GM21529 (cell line): ENCODE measurements around the gene HCN2.
A peak's percentile ranks its signal among the peaks of the same experiment; 100 is the strongest.

Experiments used
- ATAC-seq: cut with Tn5 transposase; IDR thresholded peaks from one replicate; pipeline ENCODE4 v1.9.1; 2021; ENCODE audit not compliant: unreplicated experiment

The HCN2 gene

DNA sequence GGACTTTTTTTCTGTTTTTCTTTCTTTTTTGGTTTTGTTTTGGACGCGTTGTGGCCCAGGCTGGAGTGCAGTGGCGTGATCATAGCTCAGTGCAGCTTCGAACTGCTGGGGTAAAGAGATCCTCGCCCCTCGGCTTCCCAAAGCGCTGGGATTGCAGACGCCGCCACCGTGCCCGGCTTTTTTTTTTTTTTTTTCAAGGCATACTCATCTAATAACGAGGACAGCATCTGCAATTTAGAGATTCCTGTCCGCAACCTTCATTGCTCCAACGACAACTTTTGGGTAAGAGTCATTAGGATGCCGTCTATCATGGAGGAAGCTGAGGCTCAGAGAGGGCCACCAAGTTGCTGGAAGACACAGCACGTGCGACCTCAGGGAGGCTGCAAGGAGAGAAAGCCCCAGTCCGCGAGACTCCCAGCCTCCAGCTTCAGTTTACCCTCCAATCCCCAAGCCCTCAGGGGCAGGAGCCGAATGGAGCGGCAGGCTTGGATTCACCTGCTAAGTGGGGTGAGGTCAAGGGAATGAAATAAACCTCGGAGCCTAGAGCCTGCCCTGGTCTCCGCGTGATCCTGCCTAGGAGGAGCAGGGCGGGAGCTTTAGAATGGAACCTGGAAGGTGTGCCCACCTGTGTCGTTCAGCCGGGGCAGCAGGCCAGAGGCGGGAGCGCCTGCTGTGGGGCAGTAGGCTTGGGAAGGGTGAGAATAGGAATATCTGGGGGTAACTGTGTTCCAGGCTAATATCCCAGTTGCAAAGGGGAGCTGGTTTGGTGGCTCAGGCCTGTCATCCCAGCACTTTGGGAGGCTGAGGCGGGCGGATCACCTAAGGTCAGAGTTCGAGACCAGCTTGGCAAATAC is 44.3 kb downstream of the HCN2 start:
- ATAC-seq = no peak

DNA sequence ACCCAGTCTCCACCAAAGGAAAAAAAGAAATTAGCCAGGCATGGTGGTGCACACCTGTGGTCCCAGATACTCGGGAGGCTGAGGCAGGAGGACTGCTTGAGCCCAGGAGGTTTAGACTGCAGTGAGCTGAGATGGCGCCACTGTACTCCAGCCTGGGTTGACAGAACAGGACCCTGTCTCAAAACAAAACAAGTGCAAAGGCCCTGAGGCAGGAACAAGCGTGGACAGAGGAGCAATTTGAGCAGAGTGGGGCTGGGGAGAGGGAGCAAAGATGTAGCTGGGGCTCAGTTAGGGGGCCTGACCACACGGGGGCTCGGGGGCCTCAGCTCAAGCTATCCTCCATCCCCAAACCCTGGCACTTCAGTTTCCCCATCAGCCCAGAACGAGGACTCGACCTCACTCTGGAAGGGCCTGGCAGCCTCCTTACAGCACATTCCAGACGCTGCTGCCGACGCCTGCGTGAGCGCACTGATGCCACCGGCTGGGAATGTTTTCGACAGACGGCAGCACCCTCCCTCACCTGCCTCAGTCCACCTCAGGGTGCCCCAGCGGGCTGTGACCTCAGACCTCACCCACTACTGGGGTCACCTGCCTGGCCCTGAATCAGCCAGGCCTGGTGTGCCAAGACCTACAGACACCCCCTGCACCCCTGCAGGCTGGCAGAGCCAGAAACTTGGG is 45.4 kb downstream of the HCN2 start:
- ATAC-seq = no peak

DNA sequence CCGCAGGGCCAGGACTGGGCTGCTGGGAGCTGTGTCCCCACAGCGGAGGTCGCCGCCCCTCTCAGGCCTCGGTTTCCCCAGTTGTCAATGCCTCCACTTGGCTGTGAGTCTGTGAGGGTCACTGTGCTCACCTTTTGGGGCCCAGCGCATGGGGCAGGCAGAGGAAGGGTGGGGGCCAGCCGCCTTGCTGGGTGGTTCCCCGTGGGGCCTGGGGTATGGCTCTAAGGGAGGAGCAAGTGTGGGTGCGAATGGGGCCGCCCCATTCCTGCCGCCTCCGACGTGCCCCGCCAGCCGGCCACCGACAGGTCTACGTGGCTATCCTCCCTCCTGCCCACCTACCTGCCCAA is 49.2 kb downstream of the HCN2 start:
- no peak for ATAC-seq

DNA sequence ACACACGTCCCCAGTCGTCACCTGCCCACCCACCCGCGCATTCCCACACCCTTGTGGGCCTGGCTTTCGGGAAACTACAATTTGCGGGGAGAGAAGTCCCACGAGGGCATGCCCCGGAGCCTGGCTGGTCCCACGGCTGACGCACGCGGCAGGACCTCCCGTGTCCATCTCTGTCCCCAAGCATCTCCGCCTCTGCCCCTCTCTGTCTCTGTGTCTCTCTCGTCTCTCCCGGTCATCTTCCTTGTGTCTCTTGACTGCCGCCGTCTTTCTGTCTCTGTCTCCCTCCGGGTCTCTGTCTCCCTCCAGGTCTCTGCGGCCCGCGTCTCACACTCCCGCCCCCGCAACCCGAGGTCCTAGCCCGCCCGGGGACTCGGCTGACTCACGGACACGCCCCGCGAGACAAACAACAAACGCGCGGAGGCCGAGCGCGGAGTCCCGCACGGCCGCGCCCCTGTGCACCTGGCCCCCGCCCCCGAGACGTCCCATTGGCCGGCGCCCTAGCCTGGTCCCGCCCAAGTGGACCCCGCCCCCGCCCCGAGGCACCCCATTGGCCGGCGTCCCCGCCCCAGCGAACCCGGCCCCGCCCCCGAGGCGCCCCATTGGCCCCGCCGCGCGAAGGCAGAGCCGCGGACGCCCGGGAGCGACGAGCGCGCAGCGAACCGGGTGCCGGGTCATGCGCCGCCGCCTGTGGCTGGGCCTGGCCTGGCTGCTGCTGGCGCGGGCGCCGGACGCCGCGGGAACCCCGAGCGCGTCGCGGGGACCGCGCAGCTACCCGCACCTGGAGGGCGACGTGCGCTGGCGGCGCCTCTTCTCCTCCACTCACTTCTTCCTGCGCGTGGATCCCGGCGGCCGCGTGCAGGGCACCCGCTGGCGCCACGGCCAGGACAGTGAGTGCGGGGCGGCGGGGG is 49.8 kb downstream of the HCN2 start, which contains the start of gene FGF22:
Gene FGF22, plus strand, starts transcription at position 627 of the 908 bp plus-strand sequence. Its CDS starts 47 bp downstream, at position 674.
- ATAC-seq = peak; percentile 48

DNA sequence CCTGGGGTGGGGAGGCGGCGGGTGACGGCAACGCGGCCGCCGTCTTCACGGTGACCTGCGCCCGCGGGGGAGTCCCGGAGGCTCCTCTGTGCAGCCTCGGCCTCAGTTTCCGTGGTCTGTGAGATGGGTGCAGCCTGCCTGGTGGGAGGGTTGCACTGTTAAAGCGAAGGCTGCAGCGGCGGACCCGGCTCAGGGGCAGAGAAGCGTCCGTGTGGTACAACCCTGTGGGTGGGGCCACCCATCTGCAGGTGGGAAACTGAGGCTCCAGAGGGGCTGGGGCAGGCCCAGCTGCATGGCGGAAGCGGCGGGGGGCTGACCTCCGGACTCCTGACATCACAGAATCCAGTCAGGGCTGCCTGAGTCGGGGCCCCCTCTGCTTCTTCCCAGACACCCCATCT is 50.5 kb downstream of the HCN2 start:
- no peak for ATAC-seq

DNA sequence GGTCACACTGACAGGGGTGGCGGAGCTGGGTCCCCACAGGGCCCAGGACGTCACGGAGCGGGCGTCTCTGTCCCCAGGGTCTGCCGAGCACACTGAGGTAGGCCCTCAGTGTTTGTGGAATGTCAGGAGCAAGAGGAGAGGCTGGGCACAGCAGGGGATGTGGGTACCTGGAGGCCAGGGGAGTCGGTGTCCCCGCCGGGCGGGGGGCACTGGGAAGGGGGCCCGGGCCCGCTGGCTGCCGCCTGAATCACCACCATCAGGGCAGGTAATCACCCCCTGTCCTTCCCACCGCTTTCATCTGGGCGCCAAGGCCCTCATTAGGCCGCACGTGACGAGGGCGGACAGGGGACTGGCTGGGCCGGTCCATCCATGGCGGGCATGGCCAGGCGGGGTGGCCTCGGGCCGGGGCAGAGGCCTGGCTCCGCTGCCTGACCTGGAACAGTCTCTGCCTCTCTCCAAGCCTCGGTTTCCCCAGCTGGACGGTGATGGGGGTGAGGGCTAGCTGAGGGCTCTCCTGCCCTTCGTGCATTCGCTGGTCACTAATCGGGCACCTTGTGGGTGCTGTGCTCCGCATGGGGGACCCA is 51.0 kb downstream of the HCN2 start:
- no peak for ATAC-seq

DNA sequence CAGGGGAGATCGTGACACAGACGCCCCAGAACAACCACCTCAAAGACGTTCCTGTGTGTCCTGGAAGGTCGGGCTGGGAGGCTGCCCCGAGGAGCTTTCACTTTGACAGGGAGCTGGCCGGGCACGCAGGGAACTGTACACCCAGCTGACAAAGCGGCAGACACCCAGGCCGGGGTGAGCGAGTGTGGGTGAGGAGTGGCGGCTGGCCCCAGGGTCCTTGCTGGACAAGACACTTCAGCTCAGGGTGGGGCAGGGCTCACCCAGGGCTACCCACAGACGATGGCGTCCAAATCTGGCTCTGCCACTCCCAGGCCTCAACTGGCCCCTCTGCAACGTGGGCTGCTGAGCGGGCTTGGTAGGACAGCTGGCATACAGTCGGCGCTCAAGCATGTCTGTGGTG is 52.0 kb downstream of the HCN2 start:
- no peak for ATAC-seq

DNA sequence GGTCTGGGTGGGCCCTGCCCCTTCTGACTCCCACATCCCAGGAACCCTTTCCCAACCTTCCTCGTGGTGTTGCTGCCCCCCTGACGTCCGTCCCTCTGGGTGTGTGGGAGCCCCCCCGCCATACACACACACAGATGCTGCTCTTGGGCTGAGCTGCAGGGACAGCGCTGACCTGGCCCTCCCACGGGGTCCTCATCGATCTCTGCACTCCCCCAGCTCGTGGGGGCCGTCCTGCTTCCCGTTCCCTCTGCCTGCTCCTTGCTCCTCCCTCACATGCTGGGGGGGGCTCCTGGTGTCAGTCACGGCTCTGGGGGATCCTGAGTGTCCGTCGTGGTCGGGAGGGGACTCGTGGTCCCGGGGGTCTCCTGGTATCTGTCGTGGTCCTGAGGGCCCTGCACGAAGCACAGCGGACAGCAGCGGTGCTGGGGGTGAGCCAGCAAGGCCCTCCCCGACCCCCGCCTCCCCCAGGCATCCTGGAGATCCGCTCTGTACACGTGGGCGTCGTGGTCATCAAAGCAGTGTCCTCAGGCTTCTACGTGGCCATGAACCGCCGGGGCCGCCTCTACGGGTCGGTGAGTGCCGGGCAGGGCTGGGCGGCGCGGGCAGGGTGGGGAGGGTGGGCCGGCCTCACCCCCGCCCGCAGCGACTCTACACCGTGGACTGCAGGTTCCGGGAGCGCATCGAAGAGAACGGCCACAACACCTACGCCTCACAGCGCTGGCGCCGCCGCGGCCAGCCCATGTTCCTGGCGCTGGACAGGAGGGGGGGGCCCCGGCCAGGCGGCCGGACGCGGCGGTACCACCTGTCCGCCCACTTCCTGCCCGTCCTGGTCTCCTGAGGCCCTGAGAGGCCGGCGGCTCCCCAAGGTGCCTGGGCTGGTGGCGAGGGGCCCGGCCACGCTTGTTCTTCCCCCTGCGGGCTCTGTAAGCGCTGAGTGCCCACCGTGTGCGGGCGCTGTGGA is 53.4 kb downstream of the HCN2 start:
- ATAC-seq = no peak

DNA sequence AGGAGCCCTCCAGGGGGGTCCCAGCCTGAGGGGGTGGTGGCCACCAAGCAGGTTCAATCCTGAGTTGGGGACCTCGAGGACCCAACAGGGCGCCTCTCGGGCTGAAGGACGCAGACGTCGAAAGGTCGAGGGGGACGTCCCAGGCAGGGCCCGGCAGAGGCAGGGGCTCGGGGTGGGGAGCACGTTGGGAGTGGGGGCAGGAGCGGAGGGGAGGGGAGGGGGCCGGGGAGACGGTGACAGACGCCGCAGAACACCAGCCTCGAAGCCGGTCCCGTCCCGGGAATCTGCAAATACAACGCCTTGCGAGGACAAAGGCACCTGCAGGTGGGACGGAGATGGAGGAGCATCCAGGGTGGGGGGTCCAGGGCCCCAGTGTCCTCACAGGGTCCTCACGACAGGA is 54.1 kb downstream of the HCN2 start:
- no peak for ATAC-seq

DNA sequence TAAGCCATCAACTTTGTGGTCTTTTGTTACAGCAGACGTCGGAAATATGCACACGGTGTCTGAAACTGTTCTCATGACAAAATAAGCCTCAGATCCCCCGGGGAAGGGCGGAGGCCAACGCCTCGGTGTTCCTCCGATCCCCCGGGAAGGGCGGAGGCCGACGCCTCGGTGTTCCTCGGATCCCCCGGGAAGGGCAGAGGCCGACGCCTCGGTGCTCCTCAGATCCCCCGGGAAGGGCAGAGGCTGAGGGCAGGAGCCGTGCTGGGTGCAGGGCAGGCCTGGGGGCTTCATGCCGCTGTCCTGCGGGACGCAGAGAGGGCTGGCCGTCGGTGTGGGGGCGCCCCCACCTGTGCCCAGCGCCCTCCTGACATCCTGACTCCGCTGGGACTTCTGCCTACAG is 54.7 kb downstream of the HCN2 start:
- no peak for ATAC-seq

DNA sequence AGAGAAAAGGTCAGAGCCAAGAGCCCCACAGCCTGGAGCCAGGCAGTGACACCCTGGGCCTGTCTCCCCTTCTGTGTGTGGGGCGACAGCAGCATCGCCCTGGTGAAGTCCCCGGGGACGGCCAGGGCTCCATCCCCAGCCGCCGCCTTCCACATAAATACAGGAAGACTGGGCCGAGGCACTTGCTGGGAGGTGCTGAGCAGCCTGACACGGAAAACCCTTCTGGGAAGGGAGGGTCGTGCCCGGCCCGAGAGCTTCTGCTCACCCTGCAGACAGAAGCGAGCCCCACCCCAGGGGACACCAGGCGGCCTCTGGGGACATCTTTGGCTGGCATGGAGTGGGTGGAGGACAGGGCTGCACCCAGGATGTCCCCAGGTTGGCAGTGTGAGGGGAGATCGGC is 55.1 kb downstream of the HCN2 start:
- ATAC-seq = no peak

DNA sequence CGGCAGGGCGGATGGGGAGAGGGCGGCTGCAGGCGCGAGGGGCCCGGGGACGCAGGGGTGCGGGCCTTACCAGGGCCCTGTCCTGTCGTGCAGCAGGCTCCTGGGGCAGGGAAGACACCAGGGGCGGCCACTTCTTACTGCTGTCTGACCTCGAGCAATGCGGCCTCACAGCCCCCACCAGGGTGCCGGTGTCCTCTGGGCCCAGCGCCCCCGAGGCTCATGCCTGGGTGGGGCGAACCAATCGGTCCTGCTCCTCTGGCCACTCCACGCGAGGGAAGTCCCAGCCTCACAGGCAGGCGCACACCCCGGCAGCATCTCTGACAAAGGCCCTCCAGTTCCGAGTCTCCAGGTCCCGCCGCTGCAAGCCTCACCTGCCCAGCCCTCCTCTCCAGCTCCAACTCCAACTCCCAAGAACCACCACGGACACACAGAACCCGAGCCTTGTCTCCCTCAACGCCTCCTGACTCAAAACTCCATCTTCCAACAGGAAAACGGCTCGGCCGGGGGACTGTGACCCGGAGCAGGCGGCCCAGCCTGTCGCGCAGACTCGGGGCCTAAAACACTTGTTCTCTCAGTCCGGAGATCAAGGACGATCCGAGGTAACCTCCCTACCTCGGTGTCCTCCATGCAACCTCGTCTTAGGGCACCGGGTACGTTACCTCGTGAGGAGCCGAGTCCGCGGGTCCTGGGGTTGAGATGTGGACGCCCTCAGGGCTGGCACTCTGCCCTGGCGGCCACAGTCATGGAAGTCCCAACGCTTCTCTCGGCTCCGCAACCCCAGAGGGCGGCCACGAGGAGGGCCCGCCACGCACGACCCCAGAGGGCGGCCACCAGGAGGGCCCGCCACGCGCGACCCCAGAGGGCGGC is 56.5 kb downstream of the HCN2 start:
- no peak for ATAC-seq

DNA sequence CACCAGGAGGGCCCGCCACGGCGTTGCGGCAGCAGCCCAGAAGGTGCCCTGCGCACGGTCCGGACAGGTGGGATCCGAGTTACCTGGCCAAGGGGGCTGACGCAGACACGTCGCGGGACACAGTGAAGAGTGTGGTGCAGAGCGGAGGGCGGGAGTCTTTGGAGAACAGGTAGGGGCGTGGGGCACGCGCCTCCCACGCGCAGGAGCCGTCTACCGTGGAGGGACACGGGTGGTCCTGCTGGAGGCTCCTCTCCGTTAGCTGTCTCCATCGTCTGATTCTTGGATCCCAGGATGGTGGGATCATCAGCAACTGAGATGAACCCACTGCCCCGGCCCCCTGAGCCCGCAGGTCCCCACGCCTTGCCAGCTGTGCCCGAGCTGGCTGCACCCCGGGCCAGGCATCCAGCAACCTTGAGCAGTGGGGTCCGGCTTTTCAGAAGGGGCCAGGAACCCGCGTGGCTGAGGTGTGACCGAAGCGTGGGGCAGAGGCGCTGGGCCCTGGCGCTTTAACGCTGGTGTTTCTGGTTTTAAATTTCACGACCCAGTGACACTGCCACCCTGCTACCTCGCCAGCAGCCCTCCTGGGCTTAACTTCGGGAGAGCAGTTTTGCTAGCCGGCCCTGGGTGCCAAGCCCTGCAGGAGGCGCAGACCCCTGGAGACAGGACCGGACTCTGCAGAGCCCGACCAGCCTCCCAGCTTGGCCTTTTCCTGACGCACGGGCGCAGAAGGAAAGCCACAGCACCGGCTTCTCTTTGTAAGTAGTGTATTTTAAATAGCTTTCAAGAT is 57.3 kb downstream of the HCN2 start:
- no peak for ATAC-seq

DNA sequence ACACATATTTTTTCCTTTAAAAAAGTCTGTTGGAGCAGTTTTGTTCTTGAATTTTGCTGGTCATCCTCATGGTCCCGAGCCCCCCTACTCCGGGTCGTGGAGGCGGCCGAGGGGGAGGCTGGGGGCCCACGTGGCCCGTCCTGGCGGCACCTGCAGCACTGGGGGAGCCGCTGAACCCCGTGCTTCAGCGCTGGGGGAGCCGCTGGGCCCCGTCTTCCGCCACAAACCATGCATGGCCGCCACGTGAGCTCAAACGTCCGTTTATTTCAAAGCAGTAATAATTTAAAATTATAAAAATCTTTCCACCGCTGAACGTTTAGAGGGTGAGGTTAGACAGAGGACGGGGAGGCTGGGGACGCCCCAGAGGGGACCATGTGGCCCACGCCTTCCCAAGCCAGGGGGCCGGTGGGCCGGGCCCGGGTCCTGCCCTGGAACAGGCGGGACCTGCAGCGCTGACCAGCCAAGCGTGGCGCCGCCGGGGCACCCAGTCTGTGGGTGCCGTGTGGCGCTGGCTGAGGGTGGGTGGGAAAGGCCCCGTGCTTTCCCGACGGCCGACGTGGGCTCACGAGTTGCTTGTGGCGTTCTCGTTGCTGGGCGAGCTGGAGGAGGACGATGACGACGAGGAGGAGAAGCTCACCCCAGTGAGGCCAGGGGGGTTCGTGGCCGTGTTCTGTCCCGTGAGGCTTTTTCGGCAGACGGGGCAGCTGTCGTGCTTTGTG is 58.0 kb downstream of the HCN2 start:
- ATAC-seq = no peak

DNA sequence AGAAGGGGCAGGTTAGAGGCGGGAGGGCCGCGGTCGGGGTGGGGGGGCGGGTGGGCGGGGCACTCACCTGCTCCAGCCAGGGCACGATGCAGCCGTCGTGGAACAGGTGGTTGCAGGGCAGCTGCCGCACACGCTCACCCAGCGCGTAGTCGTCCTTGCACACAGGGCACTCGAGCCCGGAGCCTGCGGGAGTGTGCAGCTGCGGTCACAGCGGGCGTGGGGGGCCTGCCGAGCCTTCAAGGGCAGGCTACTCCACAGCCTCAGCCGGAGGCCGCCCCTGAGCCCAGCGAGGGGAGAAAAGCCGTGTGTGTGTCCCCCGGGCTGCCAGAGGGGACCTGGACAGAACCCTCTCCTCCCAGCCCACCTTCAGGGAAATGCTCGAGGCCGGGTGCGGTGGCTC is 58.6 kb downstream of the HCN2 start:
- no peak for ATAC-seq

DNA sequence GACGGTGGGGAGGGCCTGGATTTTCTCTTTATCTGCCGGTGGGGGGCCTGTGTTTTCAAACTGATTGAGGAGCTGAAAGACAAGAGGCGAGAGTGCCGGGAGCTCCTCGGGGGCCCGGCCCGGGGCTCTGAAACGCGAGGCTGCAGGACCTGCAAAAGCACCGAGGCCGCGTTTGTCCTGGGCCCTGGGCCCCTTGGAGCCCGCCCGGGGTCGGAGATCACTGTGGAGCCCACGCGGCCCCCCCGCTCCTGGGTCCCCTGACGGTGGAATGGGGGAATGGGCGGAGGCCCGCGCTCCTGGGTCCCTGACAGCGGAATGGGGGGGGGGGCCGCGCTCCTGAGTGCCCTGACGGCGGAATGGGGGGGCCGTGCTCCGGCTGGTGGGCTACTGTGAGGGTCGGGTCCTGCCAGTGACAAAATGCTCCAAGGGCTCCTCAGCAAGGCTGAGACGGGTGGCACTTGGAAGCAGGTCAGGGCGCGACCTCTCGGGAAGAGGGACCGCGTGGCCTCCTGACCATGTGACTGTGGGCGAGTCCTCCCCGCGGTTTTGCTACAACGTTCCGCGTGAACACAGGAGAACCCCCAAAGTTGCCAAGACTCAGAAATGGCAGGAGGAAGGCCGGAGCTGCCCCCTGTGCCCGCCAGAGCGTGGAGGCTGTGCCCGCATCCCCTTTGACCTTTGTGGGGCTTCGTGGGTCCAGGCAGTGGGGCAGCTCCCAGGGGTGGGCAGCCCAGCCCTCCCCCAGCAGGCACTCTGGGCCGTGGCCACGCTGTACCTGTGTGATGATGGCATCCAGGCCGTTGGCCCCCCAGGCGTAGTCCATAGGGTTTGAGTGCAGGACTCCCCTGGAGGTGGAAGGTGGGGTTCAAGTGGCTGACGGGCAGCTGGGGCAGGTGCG is 59.5 kb downstream of the HCN2 start:
- ATAC-seq = no peak

DNA sequence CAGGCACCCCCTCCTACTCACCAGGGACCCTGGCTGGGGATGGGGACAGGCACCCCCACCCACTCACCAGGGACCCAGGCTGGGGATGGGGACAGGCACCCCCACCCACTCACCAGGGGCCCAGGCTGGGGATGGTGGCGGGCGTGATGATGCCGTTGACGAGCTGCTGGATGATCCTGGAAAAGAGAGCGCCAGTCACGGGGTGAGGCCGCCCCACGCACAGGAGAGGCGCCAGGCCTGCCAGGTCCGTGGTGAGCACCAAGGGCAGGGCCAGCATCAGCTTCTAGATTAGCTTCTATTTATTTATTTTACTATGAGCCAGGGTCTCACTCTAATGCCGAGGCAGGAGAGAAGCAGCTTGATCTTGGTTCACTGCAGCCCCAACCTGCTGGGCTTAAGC is 60.4 kb downstream of the HCN2 start:
- ATAC-seq = no peak
